Smooth muscle cell (in vitro differentiated cells): ENCODE data around the gene GBA3. TPM values are rescaled to one million over a fixed set of nuclear protein-coding genes. Genes with fewer than 3 reads are reported as not detected.

Experiments used
- DNase-seq: peaks from one replicate; lab custom pipeline; 2025; ENCODE audit not compliant: unreplicated experiment; lab: John Stamatoyannopoulos, UW
- H2AFZ ChIP-seq: fragments of 200-600 bp; sonication (generic); 2 replicates; pipeline ENCODE4 v1.6.0; 2016; ENCODE audit warnings: antibody characterized with exemption, low read depth, mild to moderate bottlenecking
- H3F3A ChIP-seq: fragments of 200-600 bp; sonication (generic); 2 replicates; pipeline ENCODE4 v1.6.0; 2017; ENCODE audit warnings: antibody characterized with exemption, low read depth
- H3K27ac ChIP-seq: fragments of 200-600 bp; sonication (generic); 2 replicates; pipeline ENCODE4 v1.5.1; 2016; ENCODE audit warnings: low read depth, mild to moderate bottlenecking
- H3K27me3 ChIP-seq: fragments of 200-600 bp; sonication (generic); 2 replicates; pipeline ENCODE4 v1.6.1; 2016; ENCODE audit warnings: low read depth, mild to moderate bottlenecking
- H3K36me3 ChIP-seq: fragments of 200-600 bp; sonication (generic); 2 replicates; pipeline ENCODE4 v1.5.1; 2016; ENCODE audit warnings: low read depth
- H3K4me1 ChIP-seq: fragments of 200-600 bp; sonication (generic); 2 replicates; pipeline ENCODE4 v1.5.1; 2016; ENCODE audit warnings: low read depth
- H3K4me2 ChIP-seq: fragments of 200-600 bp; sonication (generic); 2 replicates; pipeline ENCODE4 v1.6.0; 2016; ENCODE audit warnings: mild to moderate bottlenecking
- H3K4me3 ChIP-seq: fragments of 200-600 bp; sonication (generic); 2 replicates; pipeline ENCODE4 v1.5.1; 2016; ENCODE audit warnings: mild to moderate bottlenecking
- H3K79me2 ChIP-seq: fragments of 200-600 bp; sonication (generic); 2 replicates; pipeline ENCODE4 v1.6.0; 2016; ENCODE audit warnings: low read depth, mild to moderate bottlenecking
- H3K9ac ChIP-seq: fragments of 200-600 bp; sonication (generic); 2 replicates; pipeline ENCODE4 v1.6.0; 2016; ENCODE audit warnings: low read depth
- H3K9me3 ChIP-seq: fragments of 200-600 bp; sonication (generic); replicated peaks from 2 replicates; pipeline ENCODE4 v1.5.1; 2016; ENCODE audit warnings: low read depth
- H4K20me1 ChIP-seq: fragments of 200-600 bp; sonication (generic); 2 replicates; pipeline ENCODE4 v1.6.0; 2016; ENCODE audit warnings: low read depth
- CTCF ChIP-seq: fragments of 200-600 bp; sonication (generic); IDR thresholded peaks from 2 replicates; pipeline ENCODE4 v1.5.1; 2017; ENCODE audit warnings: borderline replicate concordance, mild to moderate bottlenecking, antibody characterized with exemption; ENCODE audit not compliant: insufficient read depth, poor library complexity, severe bottlenecking
- WGBS: methylation state at CpG from one replicate; pipeline ENCODE4 v1.1.7; 2016; ENCODE audit warnings: low lambda C conversion rate; 5-methylcytosine and 5-hydroxymethylcytosine counted together
- polyA plus RNA-seq: library from polyadenylated mRNA; unstranded; fragments of >200 nt; fragmentation: Nextera tagmentation; extraction: Ambion mirVana; gene quantifications from 2 replicates; pipeline ENCODE4 v1.2.1, GENCODE V29; 2016
- total RNA-seq: library from RNA; depleted of rRNA; stranded (reverse); fragments of >200 nt; gene quantifications from 2 replicates; pipeline ENCODE4 v1.2.3, GENCODE V29; 2014

The GBA3 gene
- total RNA-seq: not detected in 2 replicates
- polyA plus RNA-seq: not detected in 2 replicates

- no peak for DNase-seq
- Histone ChIP-seq H3K27ac (no peak within 1 kb of the TSS), H3K4me2 (no peak within 1 kb of the TSS)
Measured at GRCh38 chr4:22692736-22693135, at the start of gene GBA3. GBA3 (plus strand) TSS chr4:22692937.

GRCh38 chr4:22643952-22644351 is 48.8 kb upstream of the GBA3 start:
- Histone ChIP-seq H3K9ac (no peak overlapping the region), H3K9me3 (no peaks in the 10 kb centered on the region), H3K27ac (no peak overlapping the region), H4K20me1 (no peaks in the 10 kb centered on the region), H3K4me3 (no peak overlapping the region), H2AFZ (no peak overlapping the region), H3K27me3 (no peaks in the 10 kb centered on the region), H3K79me2 (no peaks in the 10 kb centered on the region), H3K36me3 (no peaks in the 10 kb centered on the region), H3K4me2 (no peak overlapping the region), H3K4me1 (no peaks in the 10 kb centered on the region), H3F3A (no peaks in the 10 kb centered on the region)
- 97% methylated on average over 4 of the region's 4 CpGs for WGBS
- no peak for DNase-seq
- no peak for TF ChIP-seq CTCF

More at GRCh38 chr4:22692736-22693135, at the start of gene GBA3:
- Histone ChIP-seq H3K27me3 (peaks cover 42% of the 10 kb centered on the region), H3K9ac (no peak within 1 kb of the TSS), H3K79me2 (no peaks in the 10 kb centered on the region), H3F3A (no peaks in the 10 kb centered on the region), H3K4me3 (no peak within 1 kb of the TSS), H2AFZ (no peak within 1 kb of the TSS), H3K9me3 (no peaks in the 10 kb centered on the region), H3K4me1 (no peaks in the 10 kb centered on the region), H4K20me1 (no peaks in the 10 kb centered on the region), H3K36me3 (no peaks in the 10 kb centered on the region)
- 88% methylated on average over 1 of the region's 1 CpG for WGBS
- TF ChIP-seq CTCF: no peak

GRCh38 chr4:22645481-22646182 is 47.1 kb upstream of the GBA3 start:
- DNase-seq: no peak
- Histone ChIP-seq H3K27ac (no peak overlapping the region), H3K36me3 (no peaks in the 10 kb centered on the region), H3K27me3 (no peaks in the 10 kb centered on the region), H3K9me3 (no peaks in the 10 kb centered on the region), H3K9ac (no peak overlapping the region), H2AFZ (no peak overlapping the region), H3K4me3 (no peak overlapping the region), H3K4me1 (no peaks in the 10 kb centered on the region), H3F3A (no peaks in the 10 kb centered on the region), H3K79me2 (no peaks in the 10 kb centered on the region), H4K20me1 (no peaks in the 10 kb centered on the region), H3K4me2 (no peak overlapping the region)
- no peak for TF ChIP-seq CTCF
- WGBS: 93% methylated on average over 1 of the region's 1 CpG

- TF ChIP-seq CTCF: no peak
- Histone ChIP-seq H3K4me2 (no peak overlapping the region), H3K4me1 (no peaks in the 10 kb centered on the region), H2AFZ (no peak overlapping the region), H3K4me3 (no peak overlapping the region), H3F3A (no peaks in the 10 kb centered on the region), H4K20me1 (no peaks in the 10 kb centered on the region), H3K9ac (no peak overlapping the region), H3K27ac (no peak overlapping the region), H3K36me3 (no peaks in the 10 kb centered on the region), H3K27me3 (no peaks in the 10 kb centered on the region), H3K9me3 (no peaks in the 10 kb centered on the region), H3K79me2 (no peaks in the 10 kb centered on the region)
- 88% methylated on average over 8 of the region's 8 CpGs for WGBS
- DNase-seq: no peak
Measured at GRCh38 chr4:22648996-22649395, 43.7 kb upstream of the GBA3 start.
